DND-41 (cell line): ENCODE measurements around the gene CXCL16.

Source experiments
- CTCF ChIP-seq: IDR thresholded peaks from 2 replicates; pipeline ENCODE4 v1.5.1; 2012; ENCODE audit warnings: borderline replicate concordance, low read length, moderate library complexity, mild to moderate bottlenecking; ENCODE audit not compliant: poor library complexity, severe bottlenecking; ENCODE audit errors: extremely low read depth
- EZH2 ChIP-seq: IDR thresholded peaks from 3 replicates; pipeline ENCODE4 v1.6.1; 2012; ENCODE audit warnings: borderline replicate concordance, low read depth, mild to moderate bottlenecking, moderate library complexity, low read length, inconsistent platforms; ENCODE audit not compliant: severe bottlenecking

GRCh38 chr17:4719684-4720221, 20.0 kb downstream of the CXCL16 start:
- TF ChIP-seq CTCF: no peak
- TF ChIP-seq EZH2: no peak
